Panc1 (cell line): ENCODE data around the gene CFAP119.

ENCODE experiments used
- POLR2AphosphoS5 ChIP-seq: IDR thresholded peaks from 2 replicates; pipeline ENCODE4 v1.6.1; 2012; ENCODE audit warnings: mild to moderate bottlenecking, low read depth, low read length, moderate library complexity
- TCF7L2 ChIP-seq: IDR thresholded peaks from 2 replicates; pipeline ENCODE4 v1.6.1; 2011; ENCODE audit warnings: mild to moderate bottlenecking, low read depth, low read length, inconsistent platforms
- TF ChIP-seq, protein P1 (sequence below): fragments of 450-650 bp; IDR thresholded peaks from 2 replicates; pipeline ENCODE4 v1.5.1; 2017; ENCODE audit warnings: mild to moderate bottlenecking
- TF ChIP-seq, protein P2 (sequence below), 2 experiments: IDR thresholded peaks; 2 replicates each; pipeline ENCODE4 v1.6.1; 2011 to 2012; ENCODE audit warnings: low read depth in 2 of 2, control low read depth in 1 of 2, low read length in 1 of 2, mild to moderate bottlenecking in 1 of 2, moderate library complexity in 1 of 2; ENCODE audit not compliant: insufficient read depth in 1 of 2

DNA sequence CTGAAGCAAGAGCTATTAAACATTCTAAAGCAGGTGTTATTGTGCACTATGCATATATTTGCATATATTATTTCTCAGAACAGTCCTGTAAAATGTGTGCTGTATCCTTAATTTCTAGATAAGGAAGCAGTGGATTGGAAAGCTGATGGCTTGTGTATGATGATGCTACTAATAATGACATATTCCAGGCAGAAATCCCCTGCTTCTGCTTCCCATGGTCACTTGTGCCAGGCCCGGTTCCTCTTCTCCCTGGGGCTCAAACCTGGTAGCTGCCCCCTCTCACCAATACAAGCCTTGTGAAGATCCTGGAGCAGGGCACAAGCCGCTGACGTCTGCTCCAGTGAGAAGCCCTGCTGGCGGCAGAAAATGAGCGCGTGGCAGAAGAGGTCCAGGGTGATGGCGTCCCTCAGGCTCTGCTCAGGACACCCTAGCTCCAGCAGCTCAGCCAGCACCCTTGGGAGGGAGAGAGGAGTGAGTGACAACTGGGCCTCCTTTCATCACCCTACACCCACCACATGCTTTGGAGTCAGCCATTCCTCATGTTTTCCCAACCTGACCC, 1.8 kb downstream of the CFAP119 start:
- TF ChIP-seq, protein P1, sequence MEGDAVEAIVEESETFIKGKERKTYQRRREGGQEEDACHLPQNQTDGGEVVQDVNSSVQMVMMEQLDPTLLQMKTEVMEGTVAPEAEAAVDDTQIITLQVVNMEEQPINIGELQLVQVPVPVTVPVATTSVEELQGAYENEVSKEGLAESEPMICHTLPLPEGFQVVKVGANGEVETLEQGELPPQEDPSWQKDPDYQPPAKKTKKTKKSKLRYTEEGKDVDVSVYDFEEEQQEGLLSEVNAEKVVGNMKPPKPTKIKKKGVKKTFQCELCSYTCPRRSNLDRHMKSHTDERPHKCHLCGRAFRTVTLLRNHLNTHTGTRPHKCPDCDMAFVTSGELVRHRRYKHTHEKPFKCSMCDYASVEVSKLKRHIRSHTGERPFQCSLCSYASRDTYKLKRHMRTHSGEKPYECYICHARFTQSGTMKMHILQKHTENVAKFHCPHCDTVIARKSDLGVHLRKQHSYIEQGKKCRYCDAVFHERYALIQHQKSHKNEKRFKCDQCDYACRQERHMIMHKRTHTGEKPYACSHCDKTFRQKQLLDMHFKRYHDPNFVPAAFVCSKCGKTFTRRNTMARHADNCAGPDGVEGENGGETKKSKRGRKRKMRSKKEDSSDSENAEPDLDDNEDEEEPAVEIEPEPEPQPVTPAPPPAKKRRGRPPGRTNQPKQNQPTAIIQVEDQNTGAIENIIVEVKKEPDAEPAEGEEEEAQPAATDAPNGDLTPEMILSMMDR = no peak
- TF ChIP-seq, protein P2, sequence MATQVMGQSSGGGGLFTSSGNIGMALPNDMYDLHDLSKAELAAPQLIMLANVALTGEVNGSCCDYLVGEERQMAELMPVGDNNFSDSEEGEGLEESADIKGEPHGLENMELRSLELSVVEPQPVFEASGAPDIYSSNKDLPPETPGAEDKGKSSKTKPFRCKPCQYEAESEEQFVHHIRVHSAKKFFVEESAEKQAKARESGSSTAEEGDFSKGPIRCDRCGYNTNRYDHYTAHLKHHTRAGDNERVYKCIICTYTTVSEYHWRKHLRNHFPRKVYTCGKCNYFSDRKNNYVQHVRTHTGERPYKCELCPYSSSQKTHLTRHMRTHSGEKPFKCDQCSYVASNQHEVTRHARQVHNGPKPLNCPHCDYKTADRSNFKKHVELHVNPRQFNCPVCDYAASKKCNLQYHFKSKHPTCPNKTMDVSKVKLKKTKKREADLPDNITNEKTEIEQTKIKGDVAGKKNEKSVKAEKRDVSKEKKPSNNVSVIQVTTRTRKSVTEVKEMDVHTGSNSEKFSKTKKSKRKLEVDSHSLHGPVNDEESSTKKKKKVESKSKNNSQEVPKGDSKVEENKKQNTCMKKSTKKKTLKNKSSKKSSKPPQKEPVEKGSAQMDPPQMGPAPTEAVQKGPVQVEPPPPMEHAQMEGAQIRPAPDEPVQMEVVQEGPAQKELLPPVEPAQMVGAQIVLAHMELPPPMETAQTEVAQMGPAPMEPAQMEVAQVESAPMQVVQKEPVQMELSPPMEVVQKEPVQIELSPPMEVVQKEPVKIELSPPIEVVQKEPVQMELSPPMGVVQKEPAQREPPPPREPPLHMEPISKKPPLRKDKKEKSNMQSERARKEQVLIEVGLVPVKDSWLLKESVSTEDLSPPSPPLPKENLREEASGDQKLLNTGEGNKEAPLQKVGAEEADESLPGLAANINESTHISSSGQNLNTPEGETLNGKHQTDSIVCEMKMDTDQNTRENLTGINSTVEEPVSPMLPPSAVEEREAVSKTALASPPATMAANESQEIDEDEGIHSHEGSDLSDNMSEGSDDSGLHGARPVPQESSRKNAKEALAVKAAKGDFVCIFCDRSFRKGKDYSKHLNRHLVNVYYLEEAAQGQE (IDR thresholded peaks at IDR 0.05; ENCODE audit: insufficient read depth in 1 of 2, low read depth in 2 of 2, low read length in 1 of 2) = no peak
- TF ChIP-seq POLR2AphosphoS5 (no peak; the same call in 1 of the 2 replicates), TCF7L2 (no peak)
